A549 (cell line): ENCODE results near the gene SUFU. TPM values are rescaled to one million over a fixed set of nuclear protein-coding genes. Genes with fewer than 3 reads are reported as not detected.
A peak's percentile ranks its signal among the peaks of the same experiment; 100 is the strongest.

Source experiments
- ATAC-seq, 2 experiments: fragments of 200-7000 bp in 1 of 2; fragments of >200 bp in 1 of 2; cut with Nextera tagmentation in 1 of 2; cut with Tn5 transposase in 1 of 2; 3 replicates each; pipeline versions ENCODE4 v1.8.0 to v1.9.1; 2018 to 2020; ENCODE audit warnings: mild to moderate bottlenecking in 1 of 2, moderate library complexity in 1 of 2
- CTCF ChIA-PET: fragments of 300-600 bp; sonication (Branson Sonifier 250); formaldehyde crosslinking; extraction: SDS; loops from one replicate; lab custom pipeline; 2021; ENCODE audit warnings: antibody characterized with exemption, inconsistent platforms; lab: Yijun Ruan, JAX
- POLR2A ChIA-PET: fragments of 350-600 bp; formaldehyde crosslinking; extraction: SDS; loops from one replicate; lab custom pipeline; 2021; ENCODE audit warnings: antibody characterized with exemption, inconsistent platforms; lab: Yijun Ruan, JAX
- DNase-seq, 2 experiments: peaks; one replicate each; pipeline versions ENCODE4 v3.0.0 to v3.0.0-alpha.2; 2011 to 2016; ENCODE audit warnings: low read depth in 1 of 2, low spot score in 1 of 2
- FAIRE-seq: peaks from 2 replicates; lab custom pipeline; 2011; peaks lifted over from hg19 to GRCh38; lab: Jason Lieb, UNC
- H3K27ac ChIP-seq, 2 experiments: fragments of >200 bp; sonication (Bioruptor Twin); formaldehyde crosslinking; 3 replicates each; pipeline ENCODE4 v1.5.1; 2016 to 2017
- H3K4me1 ChIP-seq: fragments of >200 bp; sonication (Bioruptor Twin); formaldehyde crosslinking; 3 replicates; pipeline ENCODE4 v1.6.1; 2016
- H3K4me2 ChIP-seq: fragments of >200 bp; sonication (Bioruptor Twin); formaldehyde crosslinking; 3 replicates; pipeline ENCODE4 v1.6.1; 2016
- H3K4me3 ChIP-seq: fragments of >200 bp; sonication (Bioruptor Twin); formaldehyde crosslinking; 3 replicates; pipeline ENCODE4 v1.5.1; 2016
- H3K9me3 ChIP-seq: fragments of >200 bp; sonication (Bioruptor Twin); formaldehyde crosslinking; 3 replicates; pipeline ENCODE4 v1.6.1; 2016
- BCL3 ChIP-seq: fragments of >200 bp; sonication (Bioruptor Twin); formaldehyde crosslinking; IDR thresholded peaks from 3 replicates; pipeline ENCODE4 v1.6.1; 2016
- BHLHE40 ChIP-seq: IDR thresholded peaks from 2 replicates; pipeline ENCODE4 v1.6.1; 2012; ENCODE audit warnings: low read depth, low read length, inconsistent platforms
- CBX8 ChIP-seq: fragments of 200-600 bp; sonication (generic); IDR thresholded peaks from 2 replicates; pipeline ENCODE4 v1.6.1; 2016
- CHD2 ChIP-seq: fragments of 150-350 bp; IDR thresholded peaks from 2 replicates; pipeline ENCODE4 v1.6.1; 2014; ENCODE audit warnings: low read length; ENCODE audit not compliant: partially characterized antibody
- CHD4 ChIP-seq: fragments of 200-600 bp; sonication (generic); IDR thresholded peaks from 2 replicates; pipeline ENCODE4 v1.6.1; 2016; ENCODE audit warnings: antibody characterized with exemption, mild to moderate bottlenecking, borderline replicate concordance
- CTCF ChIP-seq: fragments of >200 bp; sonication (Bioruptor Twin); formaldehyde crosslinking; IDR thresholded peaks from 3 replicates; pipeline ENCODE4 v1.5.1; 2016
- EHF ChIP-seq: fragments of 250-450 bp; sonication (Bioruptor Pico); IDR thresholded peaks from 2 replicates; pipeline ENCODE4 v1.5.0; 2020; ENCODE audit warnings: mild to moderate bottlenecking
- EHMT2 ChIP-seq: fragments of 200-600 bp; sonication (generic); IDR thresholded peaks from 2 replicates; pipeline ENCODE4 v1.6.1; 2016; ENCODE audit warnings: antibody characterized with exemption, low read depth, mild to moderate bottlenecking, moderate library complexity
- EP300 ChIP-seq, 2 experiments: fragments of >200 bp; sonication (Bioruptor Twin); formaldehyde crosslinking; IDR thresholded peaks; 2 replicates in 1 of 2; 3 replicates in 1 of 2; pipeline ENCODE4 v1.6.1; 2016 to 2017
- HDAC2 ChIP-seq: fragments of 200-600 bp; sonication (generic); IDR thresholded peaks from 2 replicates; pipeline ENCODE4 v1.6.1; 2016
- HES2 ChIP-seq: fragments of >200 bp; sonication (Bioruptor Twin); formaldehyde crosslinking; IDR thresholded peaks from 2 replicates; pipeline ENCODE4 v1.6.1; 2016
- HEYL ChIP-seq: fragments of 250-450 bp; sonication (Bioruptor Pico); IDR thresholded peaks from 2 replicates; pipeline ENCODE4 v1.8.0; 2021; ENCODE audit warnings: mild to moderate bottlenecking, moderate library complexity
- HOXA7 ChIP-seq: fragments of 250-450 bp; sonication (Bioruptor Pico); IDR thresholded peaks from 2 replicates; pipeline ENCODE4 v1.5.0; 2020; ENCODE audit warnings: mild to moderate bottlenecking, moderate library complexity
- HOXB13 ChIP-seq: fragments of 250-450 bp; sonication (Bioruptor Pico); IDR thresholded peaks from 2 replicates; pipeline ENCODE4 v1.5.0; 2020; ENCODE audit warnings: low read depth, mild to moderate bottlenecking, moderate library complexity
- HOXB5 ChIP-seq: fragments of 250-450 bp; sonication (Bioruptor Pico); IDR thresholded peaks from 2 replicates; pipeline ENCODE4 v1.5.0; 2020; ENCODE audit warnings: mild to moderate bottlenecking, moderate library complexity
- JUN ChIP-seq, 2 experiments: fragments of >200 bp; sonication (Bioruptor Twin); formaldehyde crosslinking; IDR thresholded peaks; 2 replicates in 1 of 2; 3 replicates in 1 of 2; pipeline ENCODE4 v1.6.1; 2016 to 2017
- JUNB ChIP-seq: fragments of >200 bp; sonication (Bioruptor Twin); formaldehyde crosslinking; IDR thresholded peaks from 2 replicates; pipeline ENCODE4 v1.6.1; 2016
- KDM5A ChIP-seq: fragments of 200-600 bp; sonication (generic); IDR thresholded peaks from 2 replicates; pipeline ENCODE4 v1.6.1; 2016; ENCODE audit warnings: antibody characterized with exemption, mild to moderate bottlenecking
- MAFK ChIP-seq: fragments of 450-650 bp; IDR thresholded peaks from 2 replicates; pipeline ENCODE4 v1.6.1; 2014; ENCODE audit not compliant: partially characterized antibody
- MAZ ChIP-seq: fragments of 150-350 bp; IDR thresholded peaks from 2 replicates; pipeline ENCODE4 v1.6.1; 2014; ENCODE audit warnings: antibody characterized with exemption, low read depth, low read length, borderline replicate concordance
- MYC ChIP-seq: IDR thresholded peaks from 2 replicates; pipeline ENCODE4 v1.6.1; 2012; ENCODE audit warnings: mild to moderate bottlenecking, inconsistent platforms, low read length, improper control_type of control experiment, borderline replicate concordance
- PBX3 ChIP-seq: IDR thresholded peaks from 2 replicates; pipeline ENCODE4 v1.6.1; 2012
- PHF8 ChIP-seq: fragments of 200-600 bp; sonication (generic); IDR thresholded peaks from 2 replicates; pipeline ENCODE4 v1.6.1; 2016; ENCODE audit warnings: low read depth, mild to moderate bottlenecking, antibody characterized with exemption, moderate library complexity, borderline replicate concordance
- POLR2A ChIP-seq: IDR thresholded peaks from 2 replicates; pipeline ENCODE4 v1.6.1; 2012; ENCODE audit warnings: mild to moderate bottlenecking, low read length
- RARB ChIP-seq: fragments of 250-450 bp; sonication (Bioruptor Pico); IDR thresholded peaks from 2 replicates; pipeline ENCODE4 v1.8.0; 2021; ENCODE audit warnings: mild to moderate bottlenecking, moderate library complexity
- SMC3 ChIP-seq: fragments of >200 bp; sonication (Bioruptor Twin); formaldehyde crosslinking; IDR thresholded peaks from 3 replicates; pipeline ENCODE4 v1.6.1; 2018; ENCODE audit warnings: inconsistent platforms
- TP53 ChIP-seq: fragments of 250-450 bp; sonication (Bioruptor Pico); IDR thresholded peaks from 2 replicates; pipeline ENCODE4 v1.5.0; 2021; ENCODE audit warnings: mild to moderate bottlenecking, moderate library complexity
- USF2 ChIP-seq: fragments of 450-650 bp; IDR thresholded peaks from 2 replicates; pipeline ENCODE4 v1.6.1; 2014; ENCODE audit warnings: antibody characterized with exemption
- ZNF302 ChIP-seq: fragments of 250-450 bp; sonication (Bioruptor Pico); IDR thresholded peaks from 2 replicates; pipeline ENCODE4 v1.9.0; 2021; ENCODE audit warnings: inconsistent platforms, mild to moderate bottlenecking, moderate library complexity
- WGBS: methylation state at CpG from one replicate; pipeline ENCODE4 v1.1.6; 2017; ENCODE audit errors: missing lambda C conversion rate; 5-methylcytosine and 5-hydroxymethylcytosine counted together
- polyA plus RNA-seq, 4 experiments: library from polyadenylated mRNA; depleted of rRNA in 3 of 4; stranded (reverse); fragments of >200 nt; fragmentation: RNase III in 1 of 4; extraction: RNeasy Plus Mini Kit Qiagen cat#74134 plus additional on column Dnase treatment in 1 of 4; gene quantifications; 2 replicates in 3 of 4; 3 replicates in 1 of 4; pipeline ENCODE4 v1.2.3, GENCODE V29; 2011 to 2017

SUFU gene
- polyA plus RNA-seq, 2 of the 4 experiments (the other 2 are of a cell fraction), result 3.7 to 5.5 TPM

- WGBS, result 73% methylated on average over 8 of the region's 8 CpGs
- Histone ChIP-seq H3K4me3 (no peak overlapping the region), H3K9me3 (no peaks in the 10 kb centered on the region), H3K27ac (no peak overlapping the region), H3K4me2 (no peak overlapping the region), H3K4me1 (no peaks in the 10 kb centered on the region)
- no peak for ATAC-seq
- TF ChIP-seq PBX3, result no peak
- no peak for TF ChIP-seq SMC3
- TF ChIP-seq EHF (CRISPR knock-in tag), result no peak
- TF ChIP-seq CHD4, result no peak
- no peak for TF ChIP-seq HEYL (CRISPR knock-in tag)
- no peak for TF ChIP-seq JUNB
- TF ChIP-seq MAZ, result no peak
- TF ChIP-seq BHLHE40, result no peak
- no peak for TF ChIP-seq ZNF302
- no peak for TF ChIP-seq HOXA7 (CRISPR knock-in tag)
- no peak for TF ChIP-seq POLR2A
- no peak for TF ChIP-seq CBX8
- no peak for DNase-seq
- no peak for FAIRE-seq
- CTCF ChIA-PET, result interaction anchor here (1.0 to 3.8 kb wide), 7 partner anchors 15 to 229 kb away, joined by 3 to 87 read pairs (median 4); partner anchors contain the start of genes ACTR1A and SUFU
- POLR2A ChIA-PET, result no interaction called here
Measured at GRCh38 chr10:102581401-102581800, 77.6 kb downstream of the SUFU start.

GRCh38 chr10:102581981-102582580, 78.3 kb downstream of the SUFU start:
- CTCF ChIA-PET, result interaction anchor here (0.5 to 3.8 kb wide), 20 partner anchors 10 to 408 kb away, joined by 3 to 87 read pairs (median 6); partner anchors contain the start of genes ACTR1A and SUFU

GRCh38 chr10:102583435-102584417, 80.0 kb downstream of the SUFU start:
- WGBS, result 40% methylated on average over 11 of the region's 11 CpGs
- FAIRE-seq, result peak; percentile 68
- Histone ChIP-seq H3K4me3 (no peak overlapping the region), H3K9me3 (no peaks in the 10 kb centered on the region), H3K27ac (no peak overlapping the region), H3K4me1 (no peaks in the 10 kb centered on the region), H3K4me2 (no peak overlapping the region)
- peak; percentile 87 to 95 for DNase-seq
- peak; percentile 98 to 99 for ATAC-seq
- CTCF ChIA-PET, result interaction anchor here (0.5 to 3.8 kb wide), 68 partner anchors 9 to 484 kb away, joined by 3 to 87 read pairs (median 5); partner anchors contain the start of genes ACTR1A, NFKB2, SUFU and TRIM8
- POLR2A ChIA-PET, result interaction anchor here (0.6 to 1.4 kb wide), 8 partner anchors 12 to 414 kb away, joined by 3 to 14 read pairs (median 3); partner anchors contain the start of genes ACTR1A, FBXL15, NFKB2 and SUFU
- no peak for TF ChIP-seq MAZ
- no peak for TF ChIP-seq HDAC2
- peak; percentile 85 for TF ChIP-seq CTCF
- TF ChIP-seq HES2, result no peak
- no peak for TF ChIP-seq CHD2
- no peak for TF ChIP-seq PHF8
- no peak for TF ChIP-seq HOXB5 (CRISPR knock-in tag)
- no peak for TF ChIP-seq BCL3
- TF ChIP-seq JUN (IDR thresholded peaks at IDR 0.05), result no peak
- TF ChIP-seq SMC3, result peak; percentile 66

More at GRCh38 chr10:102581981-102582580, 78.3 kb downstream of the SUFU start:
- Histone ChIP-seq H3K27ac (no peak overlapping the region), H3K4me1 (no peaks in the 10 kb centered on the region), H3K4me3 (no peak overlapping the region)
- no peak for TF ChIP-seq CHD4
- TF ChIP-seq MYC, result no peak
- no peak for TF ChIP-seq RARB (CRISPR knock-in tag)
- TF ChIP-seq KDM5A, result no peak
- no peak for TF ChIP-seq HOXB13 (CRISPR knock-in tag)
- no peak for TF ChIP-seq EHMT2
- TF ChIP-seq HES2, result no peak
- no peak for TF ChIP-seq EP300 (IDR thresholded peaks at IDR 0.05)
- no peak for TF ChIP-seq HOXA7 (CRISPR knock-in tag)
- no peak for TF ChIP-seq USF2
- no peak for TF ChIP-seq TP53 (CRISPR knock-in tag)
- TF ChIP-seq HOXB5 (CRISPR knock-in tag), result no peak
- no peak for TF ChIP-seq CBX8
- TF ChIP-seq MAFK, result no peak
- no peak for TF ChIP-seq POLR2A
- TF ChIP-seq, all 56 proteins: peak for 0
- POLR2A ChIA-PET, result no interaction called here
- ATAC-seq (no peak), FAIRE-seq (no peak), DNase-seq (no peak)
- 72% methylated on average over 10 of the region's 10 CpGs for WGBS
- Histone ChIP-seq H3K4me2 (no peak overlapping the region), H3K9me3 (no peaks in the 10 kb centered on the region)
